Gastroesophageal sphincter (tissue), 4 donors: ENCODE results near the gene ANKH. TPM values are rescaled to one million over a fixed set of nuclear protein-coding genes. Genes with fewer than 3 reads are reported as not detected.

ENCODE experiments used
- ATAC-seq: fragments of 150-250 bp; one replicate; pipeline ENCODE4 v1.9.1; 2016; ENCODE audit warnings: mild to moderate bottlenecking, moderate library complexity
- H3K27ac ChIP-seq, 4 donors: fragments of 200-600 bp; sonication (generic) in 3 of 4; 1 replicate in 3 of 4; 2 replicates in 1 of 4; pipeline ENCODE4 v1.5.1; 2016 to 2019
- H3K27me3 ChIP-seq: fragments of 200-600 bp; sonication (generic); one replicate; pipeline ENCODE4 v1.5.1; 2019
- H3K36me3 ChIP-seq, 2 donors: fragments of 200-600 bp; sonication (generic); one replicate each; pipeline ENCODE4 v1.5.1; 2019; ENCODE audit warnings: control low read depth in 1 of 2
- H3K4me1 ChIP-seq, 3 donors: fragments of 200-600 bp; sonication (generic); 1 replicate in 2 of 3; 2 replicates in 1 of 3; pipeline ENCODE4 v1.5.1; 2016 to 2019; ENCODE audit warnings: control low read depth in 2 of 3
- H3K4me3 ChIP-seq, 2 donors: fragments of 200-600 bp; sonication (generic); one replicate each; pipeline ENCODE4 v1.5.1; 2019; ENCODE audit warnings: mild to moderate bottlenecking in 1 of 2, moderate library complexity in 1 of 2
- H3K9me3 ChIP-seq, 3 donors: fragments of 200-600 bp; sonication (generic); one replicate each; pipeline ENCODE4 v1.5.1; 2017 to 2019; ENCODE audit warnings: control low read depth in 2 of 3
- EP300 ChIP-seq: sonication (generic); formaldehyde crosslinking; IDR thresholded peaks from one replicate; pipeline ENCODE4 v1.6.1; 2017; ENCODE audit warnings: antibody characterized with exemption, mild to moderate bottlenecking
- POLR2A ChIP-seq, 2 donors: fragments of 450-650 bp; IDR thresholded peaks; one replicate each; pipeline ENCODE4 v1.6.1; 2017; ENCODE audit warnings: antibody characterized with exemption in 2 of 2, mild to moderate bottlenecking in 2 of 2, moderate library complexity in 1 of 2
- POLR2AphosphoS5 ChIP-seq: sonication (generic); formaldehyde crosslinking; IDR thresholded peaks from one replicate; pipeline ENCODE4 v1.6.1; 2017; ENCODE audit warnings: antibody characterized with exemption
- WGBS, 2 donors: methylation state at CpG; one replicate each; pipeline ENCODE4 v1.1.5; 2018; ENCODE audit warnings: low coverage in 1 of 2; 5-methylcytosine and 5-hydroxymethylcytosine counted together
- total RNA-seq, 4 donors: library from RNA; depleted of rRNA; stranded (reverse); fragments of >200 nt; gene quantifications; one replicate each; pipeline ENCODE4 v1.1.0, GENCODE V29; 2016
- TF ChIP-seq, protein P1 (sequence below), 4 experiments: fragments of 200-600 bp in 2 of 4; fragments of 450-650 bp in 2 of 4; sonication (generic) in 1 of 4; IDR thresholded peaks; one replicate each; pipeline ENCODE4 v1.5.1; 2017 to 2019; ENCODE audit warnings: antibody characterized with exemption in 4 of 4, mild to moderate bottlenecking in 2 of 4, moderate library complexity in 2 of 4

The ANKH gene
- total RNA-seq, 4 donors from 2014 or later = 30.0 to 45.2 (median 36.0) TPM

DNA sequence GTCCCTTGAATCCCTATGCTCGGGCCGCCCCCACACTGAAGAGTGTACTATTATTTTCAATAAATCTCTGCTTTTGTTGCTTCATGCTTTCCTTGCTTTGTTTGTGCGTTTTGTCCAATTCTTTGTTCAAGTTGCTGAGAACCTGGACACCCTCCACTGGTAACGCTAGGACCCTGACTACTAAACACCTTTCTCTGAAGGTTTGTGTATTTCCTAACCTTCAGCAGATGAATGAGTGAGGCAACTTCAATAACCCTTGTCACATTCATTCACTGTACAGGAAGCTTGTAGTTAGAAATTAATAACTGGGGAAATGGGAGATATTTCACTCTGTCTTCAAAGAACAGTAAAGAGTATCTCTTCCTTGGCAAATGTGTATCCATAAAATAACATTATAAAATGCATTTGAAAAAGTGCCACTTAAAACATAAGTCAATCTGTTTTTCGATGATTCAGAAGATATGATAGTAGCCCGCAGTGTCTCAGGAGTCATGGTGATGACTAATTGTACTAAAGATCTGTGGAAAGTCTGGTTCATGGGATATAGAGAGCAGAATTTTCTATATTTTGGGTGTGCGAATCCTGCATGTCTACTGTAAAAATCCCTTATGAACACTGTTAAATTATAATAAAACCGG, 43.2 kb upstream of the ANKH start:
- 81 to 85% methylated on average over 3 to 7 of the region's 8 CpGs for WGBS, 2 donors
- TF ChIP-seq POLR2A (IDR thresholded peaks at IDR 0.05) (no peak), POLR2AphosphoS5 (no peak), EP300 (no peak)
- TF ChIP-seq, protein P1, sequence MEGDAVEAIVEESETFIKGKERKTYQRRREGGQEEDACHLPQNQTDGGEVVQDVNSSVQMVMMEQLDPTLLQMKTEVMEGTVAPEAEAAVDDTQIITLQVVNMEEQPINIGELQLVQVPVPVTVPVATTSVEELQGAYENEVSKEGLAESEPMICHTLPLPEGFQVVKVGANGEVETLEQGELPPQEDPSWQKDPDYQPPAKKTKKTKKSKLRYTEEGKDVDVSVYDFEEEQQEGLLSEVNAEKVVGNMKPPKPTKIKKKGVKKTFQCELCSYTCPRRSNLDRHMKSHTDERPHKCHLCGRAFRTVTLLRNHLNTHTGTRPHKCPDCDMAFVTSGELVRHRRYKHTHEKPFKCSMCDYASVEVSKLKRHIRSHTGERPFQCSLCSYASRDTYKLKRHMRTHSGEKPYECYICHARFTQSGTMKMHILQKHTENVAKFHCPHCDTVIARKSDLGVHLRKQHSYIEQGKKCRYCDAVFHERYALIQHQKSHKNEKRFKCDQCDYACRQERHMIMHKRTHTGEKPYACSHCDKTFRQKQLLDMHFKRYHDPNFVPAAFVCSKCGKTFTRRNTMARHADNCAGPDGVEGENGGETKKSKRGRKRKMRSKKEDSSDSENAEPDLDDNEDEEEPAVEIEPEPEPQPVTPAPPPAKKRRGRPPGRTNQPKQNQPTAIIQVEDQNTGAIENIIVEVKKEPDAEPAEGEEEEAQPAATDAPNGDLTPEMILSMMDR (IDR thresholded peaks at IDR 0.05) = no peak
- no peaks in the 10 kb centered on the region for H3K4me1 ChIP-seq

DNA sequence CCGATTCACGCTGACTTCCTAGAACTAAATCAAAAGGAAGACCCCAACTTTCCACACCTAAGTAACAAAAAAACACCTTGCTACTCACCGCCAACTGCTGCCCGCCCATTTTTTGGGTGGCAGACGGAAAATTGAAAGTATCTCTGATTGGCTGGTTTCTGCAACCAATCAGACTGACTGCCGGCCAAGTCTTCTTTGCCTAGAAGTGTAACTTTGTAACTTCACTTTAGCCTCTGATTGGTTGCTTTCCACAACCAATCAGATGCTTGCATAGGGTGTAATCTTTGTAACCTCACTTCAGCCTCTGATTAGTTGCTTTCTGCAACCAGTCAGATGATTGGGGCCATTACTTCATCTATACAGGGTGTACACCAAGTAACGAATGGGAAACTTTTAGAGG, 42.6 kb upstream of the ANKH start:
- H3K36me3 ChIP-seq = no peaks in the 10 kb centered on the region
- no peaks in the 10 kb centered on the region for H3K27me3 ChIP-seq
- 95% methylated on average over 5 of the region's 7 CpGs; no CpG with 5 or more reads in 1 of the 2 donors for WGBS, 2 donors
- TF ChIP-seq EP300 (no peak), POLR2A (IDR thresholded peaks at IDR 0.05) (no peak), POLR2AphosphoS5 (no peak)
- TF ChIP-seq, protein P1 (IDR thresholded peaks at IDR 0.05) = no peak
- no peak for ATAC-seq
- H3K9me3 ChIP-seq = no peaks in the 10 kb centered on the region
- no peak overlapping the region for H3K27ac ChIP-seq
- no peaks in the 10 kb centered on the region for H3K4me1 ChIP-seq
- no peak overlapping the region for H3K4me3 ChIP-seq

More for the DNA sequence above, 43.2 kb upstream of the ANKH start:
- no peak for ATAC-seq
- Histone ChIP-seq H3K4me3 (no peak overlapping the region), H3K27ac (no peak overlapping the region), H3K9me3 (no peaks in the 10 kb centered on the region), H3K27me3 (no peaks in the 10 kb centered on the region), H3K36me3 (no peaks in the 10 kb centered on the region)

DNA sequence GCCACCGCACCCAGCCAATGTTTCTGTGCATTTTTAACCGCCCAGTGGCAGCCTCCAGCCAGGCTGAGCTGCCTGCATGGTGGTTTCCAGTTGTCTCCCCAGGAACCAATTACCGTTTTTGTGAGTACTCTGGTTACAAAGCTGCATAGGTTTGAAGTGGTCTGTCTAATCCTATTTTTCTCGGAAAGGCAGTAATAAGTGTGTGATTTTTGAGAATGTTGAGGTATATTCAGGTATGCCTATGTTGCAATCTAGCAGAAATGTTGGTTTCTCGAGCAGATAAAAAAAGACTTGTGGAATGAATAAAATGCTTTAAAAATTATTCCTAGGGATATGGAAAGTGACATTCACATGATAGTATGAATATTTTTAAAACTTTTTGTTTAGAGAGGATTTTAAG, 41.5 kb upstream of the ANKH start:
- WGBS, 2 donors = 66 to 93% methylated on average over 3 to 4 of the region's 5 CpGs
- no peak for TF ChIP-seq EP300
- TF ChIP-seq, protein P1 (IDR thresholded peaks at IDR 0.05) = no peak
- TF ChIP-seq POLR2A (IDR thresholded peaks at IDR 0.05) = no peak
- Histone ChIP-seq H3K4me1 (no peaks in the 10 kb centered on the region), H3K4me3 (no peak overlapping the region), H3K9me3 (no peaks in the 10 kb centered on the region), H3K36me3 (no peaks in the 10 kb centered on the region), H3K27ac (no peak overlapping the region), H3K27me3 (no peaks in the 10 kb centered on the region)
- ATAC-seq = no peak

DNA sequence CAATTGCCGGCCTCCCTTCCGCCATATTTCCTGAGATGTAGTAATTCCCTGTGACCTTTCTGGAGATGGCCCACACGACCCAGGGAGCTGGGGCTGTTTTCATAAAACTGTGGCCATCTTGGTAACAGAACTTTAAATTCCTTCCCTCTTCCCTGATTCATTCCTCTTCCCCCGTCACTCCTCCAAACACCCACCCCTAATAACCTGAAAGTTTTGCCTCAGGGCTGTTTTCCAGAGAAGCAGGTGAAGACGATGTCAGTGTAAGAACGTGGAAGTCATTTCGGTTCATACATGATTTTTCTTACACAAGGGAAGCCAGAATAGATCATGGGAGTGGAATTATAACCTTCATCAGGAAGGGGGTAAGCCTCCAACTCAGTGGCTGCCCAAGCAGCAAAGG, 40.6 kb upstream of the ANKH start:
- Histone ChIP-seq H3K4me3 (no peak overlapping the region), H3K27me3 (no peaks in the 10 kb centered on the region), H3K4me1 (no peaks in the 10 kb centered on the region), H3K9me3 (no peaks in the 10 kb centered on the region), H3K27ac (no peak overlapping the region), H3K36me3 (no peaks in the 10 kb centered on the region)
- TF ChIP-seq, protein P1 (IDR thresholded peaks at IDR 0.05) = no peak
- TF ChIP-seq POLR2A (IDR thresholded peaks at IDR 0.05) (no peak), POLR2AphosphoS5 (no peak), EP300 (no peak)
- WGBS, 2 donors = 83 to 90% methylated on average over 6 of the region's 7 CpGs
- ATAC-seq = no peak

DNA sequence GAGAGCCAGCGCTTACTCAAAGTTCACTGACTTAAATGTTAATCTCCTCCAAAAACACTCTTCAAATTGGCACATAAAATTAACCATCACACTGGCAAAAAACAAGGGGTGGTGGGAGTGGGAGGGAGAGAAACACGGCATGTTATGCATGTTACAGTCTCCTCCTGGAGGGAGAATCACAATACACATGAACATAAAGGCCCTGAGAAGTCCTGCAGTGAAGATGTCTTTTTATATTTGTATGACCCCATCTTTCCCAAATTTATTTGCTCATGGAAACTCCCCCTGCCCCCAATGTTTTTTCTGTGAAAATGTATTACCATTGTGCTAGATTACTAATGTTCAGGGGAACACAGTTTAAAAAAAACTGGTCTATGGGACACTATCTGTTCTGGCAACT, 37.8 kb upstream of the ANKH start:
- no peak for ATAC-seq

More for the DNA sequence above, 37.8 kb upstream of the ANKH start:
- Histone ChIP-seq H3K27me3 (no peaks in the 10 kb centered on the region), H3K4me1 (no peaks in the 10 kb centered on the region), H3K9me3 (no peaks in the 10 kb centered on the region), H3K4me3 (no peak overlapping the region), H3K36me3 (no peaks in the 10 kb centered on the region), H3K27ac (no peak overlapping the region)
- WGBS, 2 donors = 72 to 95% methylated on average over 2 of the region's 2 CpGs
- TF ChIP-seq, protein P1 (IDR thresholded peaks at IDR 0.05) = no peak
- TF ChIP-seq POLR2AphosphoS5 (no peak), EP300 (no peak), POLR2A (IDR thresholded peaks at IDR 0.05) (no peak)
